GM21825 (cell line): Measurements from ENCODE around the gene PLIN3.
"Not testable (repeated sequence)": the region's sequence is repeated elsewhere in the genome, so short reads cannot be mapped to it uniquely, and the experiment has no call there.

Experiments used
- ATAC-seq: cut with Tn5 transposase; IDR thresholded peaks from one replicate; pipeline ENCODE4 v1.9.1; 2021; ENCODE audit warnings: mild to moderate bottlenecking, moderate library complexity; ENCODE audit not compliant: unreplicated experiment

The PLIN3 gene

DNA sequence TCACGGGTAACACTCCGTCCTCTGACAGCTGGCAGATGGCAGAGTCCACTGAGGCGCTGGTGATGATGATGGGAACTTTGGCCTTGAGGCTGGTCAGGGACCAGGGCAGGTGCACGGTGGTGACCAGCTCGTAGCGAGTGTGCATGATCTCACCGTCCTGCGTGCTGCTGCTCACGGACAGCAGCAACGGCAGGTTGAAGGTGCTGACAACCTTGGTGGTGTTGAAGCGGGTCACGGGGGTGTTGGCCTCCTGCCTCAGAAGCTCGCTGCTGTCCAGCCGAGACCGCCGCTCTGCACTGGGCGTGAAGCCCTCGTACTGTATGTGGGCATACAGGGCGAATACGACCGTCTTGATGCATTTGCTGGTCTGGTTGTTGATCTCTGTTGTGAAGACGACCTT is 23.6 kb upstream of the PLIN3 start:
- ATAC-seq = no peak

DNA sequence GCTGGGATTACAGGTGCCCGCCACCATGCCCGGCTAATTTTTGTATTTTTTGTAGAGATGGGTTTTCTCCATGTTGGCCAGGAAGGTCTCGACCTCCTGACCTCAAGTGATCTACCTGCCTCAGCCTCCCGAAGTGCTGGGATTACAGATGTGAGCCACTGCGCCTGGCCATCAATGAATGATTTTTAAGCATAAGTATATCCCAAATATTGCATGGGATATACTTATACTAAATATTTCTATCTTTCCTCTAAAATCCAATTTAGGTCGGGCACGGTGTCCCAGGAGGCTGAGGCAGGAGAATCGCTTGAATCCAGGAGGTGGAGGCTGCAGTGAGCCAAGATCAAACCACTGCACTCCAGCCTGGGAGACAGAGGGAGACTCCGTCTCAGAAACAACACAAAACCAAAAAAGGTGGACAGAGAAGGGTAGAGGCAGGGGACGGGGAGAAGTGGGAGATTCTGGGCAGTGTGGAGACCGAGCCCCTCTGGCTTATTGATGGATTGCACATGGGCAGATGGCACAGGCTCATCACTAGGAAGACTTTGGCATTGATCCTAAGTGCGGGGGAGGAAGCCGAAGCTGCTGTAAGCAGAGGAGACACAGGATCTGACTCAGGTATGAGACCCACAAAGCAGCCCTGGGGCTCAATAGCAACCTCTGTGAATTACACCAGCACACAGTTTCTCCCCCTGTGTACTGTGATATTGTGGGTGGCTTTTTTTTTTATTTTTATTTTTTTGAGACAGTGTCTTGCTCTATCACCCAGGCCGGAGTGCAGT is 21.8 kb upstream of the PLIN3 start:
- ATAC-seq = no peak

DNA sequence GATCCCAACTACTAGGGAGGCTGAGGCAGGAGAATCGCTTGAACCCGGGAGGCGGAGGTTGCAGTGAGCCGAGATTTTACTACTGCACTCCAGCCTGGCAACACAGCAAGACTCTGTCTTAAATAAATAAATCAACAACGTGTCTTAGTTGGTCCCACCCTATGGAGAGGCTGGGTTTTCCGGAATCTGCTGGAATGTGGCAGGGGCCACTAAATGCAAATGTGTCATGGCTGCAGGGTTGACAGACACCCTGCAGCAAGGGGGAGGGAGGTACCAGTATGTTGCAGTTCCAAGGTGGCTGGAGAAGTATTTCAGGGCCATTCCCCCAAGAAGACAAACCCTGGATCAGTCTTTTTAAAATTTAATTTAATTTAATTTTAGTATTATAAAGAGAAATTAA is 20.3 kb upstream of the PLIN3 start:
- ATAC-seq = not testable (repeated sequence)

DNA sequence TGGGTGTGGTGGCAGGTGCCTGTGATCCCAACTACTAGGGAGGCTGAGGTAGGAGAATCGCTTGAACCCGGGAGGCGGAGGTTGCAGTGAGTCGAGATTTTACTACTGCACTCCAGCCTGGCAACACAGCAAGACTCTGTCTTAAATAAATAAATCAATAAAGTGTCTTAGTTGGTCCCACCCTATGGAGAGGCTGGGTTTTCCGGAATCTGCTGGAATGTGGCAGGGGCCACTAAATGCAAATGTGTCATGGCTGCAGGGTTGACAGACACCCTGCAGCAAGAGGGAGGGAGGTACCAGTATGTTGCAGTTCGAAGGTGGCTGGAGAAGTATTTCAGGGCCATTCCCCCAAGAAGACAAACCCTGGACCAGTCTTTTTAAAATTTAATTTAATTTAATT is 17.5 kb upstream of the PLIN3 start:
- not testable (repeated sequence) for ATAC-seq

DNA sequence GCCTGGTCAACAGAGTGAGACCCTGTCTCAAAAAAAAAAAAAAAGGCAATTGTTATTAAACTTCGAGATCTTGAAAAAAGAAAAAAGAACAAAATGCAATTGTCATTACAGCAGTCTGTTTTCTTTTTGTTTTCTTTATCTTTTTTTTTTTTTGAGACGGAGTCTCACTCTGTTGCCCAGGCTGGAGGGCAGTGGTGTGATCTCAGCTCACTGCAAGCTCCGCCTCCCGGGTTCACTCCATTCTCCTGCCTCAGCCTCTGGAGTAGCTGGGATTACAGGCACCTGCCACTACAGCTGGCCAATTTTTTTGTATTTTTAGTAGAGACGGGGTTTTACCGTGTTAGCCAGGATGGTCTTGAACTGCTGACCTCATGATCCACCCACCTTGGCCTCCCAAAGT is 15.4 kb upstream of the PLIN3 start:
- not testable (repeated sequence) for ATAC-seq

DNA sequence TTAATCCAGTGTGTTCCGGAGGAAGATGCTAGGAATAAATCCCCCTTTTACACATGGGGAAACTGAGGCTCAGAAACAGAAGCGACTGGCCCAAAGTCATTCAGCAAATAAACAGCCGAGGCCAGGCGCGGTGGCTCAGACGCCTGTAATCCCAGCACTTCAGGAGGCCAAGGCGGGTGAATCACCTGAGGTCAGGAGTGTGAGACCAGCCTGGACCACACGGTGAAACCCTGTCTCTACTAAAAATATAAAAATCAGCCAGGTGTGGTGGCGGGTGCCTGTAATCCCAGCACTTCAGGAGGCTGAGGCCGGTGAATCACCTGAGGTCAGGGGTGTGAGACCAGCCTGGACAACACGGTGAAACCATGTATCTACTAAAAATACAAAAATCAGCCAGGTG is 11.6 kb upstream of the PLIN3 start:
- no peak for ATAC-seq

DNA sequence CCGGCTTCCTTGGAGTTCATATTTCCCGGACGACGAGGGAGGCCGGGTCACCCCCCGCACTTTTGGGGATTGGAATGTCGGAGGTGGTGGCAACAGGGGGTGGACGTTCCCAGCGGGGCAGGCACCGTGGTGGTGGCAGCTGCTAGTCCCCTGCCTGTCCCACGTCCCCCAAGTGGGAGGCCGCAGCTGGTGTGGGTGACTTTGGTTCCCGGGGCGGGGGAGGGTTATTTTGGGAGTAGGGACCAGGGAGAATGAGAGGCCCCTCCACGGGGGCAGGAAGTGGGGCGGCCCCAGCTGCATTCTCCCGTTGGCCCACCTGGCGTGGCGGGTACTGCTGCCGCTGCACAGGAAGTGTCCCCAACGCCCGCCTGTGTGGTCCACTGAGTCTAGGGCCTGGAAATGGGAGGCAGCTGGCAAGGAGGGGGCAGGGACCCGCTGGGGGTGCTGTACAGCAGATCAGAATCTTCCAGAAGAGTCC is 11.1 kb upstream of the PLIN3 start:
- no peak for ATAC-seq

DNA sequence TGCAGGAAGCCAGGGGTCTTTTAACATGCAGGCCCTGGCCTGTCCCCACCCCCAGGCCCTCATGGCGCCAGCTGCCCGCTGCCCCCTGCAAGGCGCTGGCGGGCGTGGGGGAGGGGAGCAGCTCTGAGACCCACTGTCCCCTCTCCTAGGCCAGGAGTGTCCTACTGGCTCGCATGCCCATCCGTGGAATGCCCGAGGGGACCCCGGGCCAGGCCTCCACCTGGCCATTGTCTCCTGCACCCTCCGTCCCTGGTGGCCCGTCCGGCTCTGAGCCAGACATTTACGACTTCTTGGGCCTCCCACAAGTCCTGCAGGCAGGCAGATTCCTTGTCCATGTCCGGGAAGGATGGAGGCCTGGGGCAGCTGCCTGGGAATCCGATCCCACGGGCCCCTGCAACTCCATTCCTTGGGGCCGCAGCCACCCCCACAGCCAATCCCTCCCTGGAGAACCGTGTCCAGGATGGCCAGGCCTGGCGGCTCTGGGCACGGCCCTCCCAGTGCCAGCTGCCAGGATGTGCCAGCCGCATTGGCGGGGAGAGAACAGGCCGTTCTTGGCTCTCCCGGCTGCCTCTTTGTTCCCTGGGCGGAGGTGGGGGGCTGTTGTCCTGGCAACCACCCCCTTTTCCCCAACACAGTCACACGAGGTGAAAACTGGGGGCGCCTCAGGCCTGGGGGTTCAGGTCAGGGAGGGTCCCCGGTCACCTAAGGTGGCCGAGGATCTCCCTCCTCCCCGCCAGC is 10.5 kb upstream of the PLIN3 start:
- ATAC-seq = no peak

DNA sequence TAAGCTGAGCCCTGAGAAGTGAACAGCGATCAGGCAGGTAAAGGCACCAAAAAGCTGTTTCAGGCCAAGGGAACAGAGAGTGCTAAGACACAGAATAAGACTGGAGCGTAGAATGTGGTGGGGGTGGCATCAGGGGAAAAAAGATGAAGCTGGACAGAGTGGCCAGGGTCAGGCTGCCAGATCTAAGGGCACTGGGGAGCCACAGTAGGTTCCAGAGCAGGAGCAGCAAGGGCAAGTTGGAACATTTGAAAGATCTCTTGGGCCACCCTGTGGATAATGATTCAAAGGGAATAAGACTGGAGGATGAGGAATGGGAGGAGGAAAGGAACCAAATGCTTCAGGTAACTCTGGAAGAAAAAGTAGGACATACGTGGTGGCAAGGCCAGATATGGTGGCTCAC is 6.5 kb upstream of the PLIN3 start:
- no peak for ATAC-seq

DNA sequence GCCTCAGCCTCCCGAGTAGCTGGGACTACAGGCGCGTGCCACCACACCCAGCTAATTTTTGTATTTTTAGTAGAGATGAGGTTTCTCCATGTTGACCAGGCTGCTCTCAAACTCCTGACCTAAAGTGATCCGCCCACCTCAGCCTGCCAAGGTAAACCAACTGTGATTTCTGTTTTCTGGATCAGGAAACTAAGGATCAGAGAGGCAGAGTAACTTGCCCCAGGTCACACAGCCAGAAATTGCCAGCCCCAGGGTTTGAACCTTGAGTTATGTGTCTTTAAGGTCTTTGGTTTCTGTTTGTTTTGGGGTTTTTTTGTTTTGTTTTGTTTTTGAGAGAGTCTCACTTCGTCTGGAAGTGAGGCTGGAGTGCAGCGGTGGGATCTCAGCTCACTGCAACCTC is 4.2 kb upstream of the PLIN3 start:
- ATAC-seq = no peak

DNA sequence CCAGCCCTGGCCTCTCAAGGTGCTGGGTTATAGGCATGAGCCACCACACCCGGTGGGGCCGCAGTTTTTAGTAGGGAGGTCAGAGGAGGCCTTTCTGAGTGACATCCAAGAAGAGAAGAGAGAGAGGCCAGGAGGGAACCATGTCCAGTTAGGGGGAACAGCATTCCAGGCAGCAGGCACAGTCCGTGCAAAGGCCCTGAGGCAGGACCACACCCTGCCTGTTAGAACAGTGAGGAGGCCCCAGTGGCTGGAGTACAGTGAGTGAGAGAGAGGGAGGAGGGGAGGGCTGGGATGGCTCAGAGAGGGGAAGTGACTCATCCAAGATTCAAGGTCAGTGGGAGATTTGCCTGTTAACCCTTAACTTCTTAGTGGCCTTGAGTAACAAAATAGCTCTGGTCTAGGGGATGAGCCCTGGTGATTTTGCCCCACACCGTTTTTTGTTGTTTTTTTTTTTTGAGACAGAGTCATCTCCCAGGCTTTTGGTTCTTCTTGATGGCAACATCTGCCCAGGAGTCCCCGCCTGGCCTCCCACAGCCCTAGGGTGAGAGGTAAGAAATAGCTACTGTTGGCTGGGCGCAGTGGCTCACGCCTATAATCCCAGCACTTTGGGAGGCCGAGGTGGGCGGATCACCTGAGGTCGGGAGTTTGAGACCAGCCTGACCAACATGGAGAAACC is 2.7 kb upstream of the PLIN3 start:
- no peak for ATAC-seq

DNA sequence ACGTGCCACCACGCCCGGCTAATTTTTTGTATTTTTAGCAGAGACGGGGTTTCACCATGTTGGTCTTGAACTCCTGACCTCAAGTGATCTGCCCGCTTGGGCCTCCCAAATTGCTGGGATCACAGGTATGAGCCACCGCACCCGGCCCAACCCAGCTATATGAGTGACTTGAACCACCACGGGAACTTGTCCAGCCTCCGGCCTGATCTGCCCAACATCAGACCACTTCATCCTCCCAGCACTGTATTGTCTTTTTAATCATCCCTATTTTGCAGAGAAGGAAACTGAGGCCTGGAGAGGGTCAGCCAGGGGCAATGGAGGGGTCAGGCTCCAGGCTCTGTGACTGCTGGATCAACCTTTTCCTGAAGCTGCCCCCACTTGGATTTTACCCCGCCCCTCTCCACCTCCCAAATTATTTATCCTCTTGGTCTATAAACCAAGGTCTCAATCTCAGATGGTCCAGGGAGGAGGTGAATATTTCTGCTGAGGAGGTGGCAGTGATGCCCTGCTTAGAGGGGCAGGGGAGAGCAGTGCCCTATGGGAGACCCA is 893 bp upstream of the PLIN3 start:
- ATAC-seq = no peak

DNA sequence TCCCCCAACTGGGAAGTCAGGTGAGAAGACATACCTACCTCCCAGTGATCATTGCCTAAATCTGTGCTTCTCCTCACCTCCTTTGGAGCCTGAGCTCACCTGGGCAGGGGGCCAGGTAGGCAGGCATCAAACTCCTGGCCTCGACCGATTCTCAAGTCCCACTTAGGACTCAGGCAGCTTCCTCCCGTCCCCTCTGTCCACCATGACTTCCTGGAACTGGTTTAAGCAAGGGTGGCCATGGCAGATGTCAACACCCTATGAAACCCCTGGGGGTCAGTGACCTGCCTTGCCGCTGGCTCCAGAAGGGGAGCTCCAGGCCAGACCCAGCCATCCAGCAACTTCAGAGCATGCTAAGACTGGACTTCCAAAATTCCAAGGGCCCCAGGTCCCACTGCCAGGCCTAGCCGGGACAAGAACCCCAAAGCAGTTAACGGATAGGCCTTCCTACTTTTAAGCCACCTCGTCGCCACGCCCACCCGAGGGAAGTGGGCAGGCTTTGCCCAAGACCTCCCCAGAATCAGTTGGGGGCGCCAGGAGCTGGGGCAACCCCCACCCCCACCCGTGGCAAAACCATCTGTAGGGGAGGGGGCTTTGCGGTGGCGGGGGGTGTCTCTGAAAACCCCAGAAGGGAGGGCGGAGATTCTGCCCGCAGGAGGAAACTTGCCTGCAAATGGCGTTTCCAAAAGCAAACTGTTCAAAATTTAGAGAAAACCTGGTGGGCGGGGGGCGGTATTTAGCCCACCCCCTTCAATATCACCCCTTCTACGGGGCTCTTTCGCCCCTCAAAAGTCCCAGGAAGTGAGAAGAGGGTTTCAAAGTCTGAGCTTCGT is 657 bp downstream of the PLIN3 start:
- no peak for ATAC-seq

DNA sequence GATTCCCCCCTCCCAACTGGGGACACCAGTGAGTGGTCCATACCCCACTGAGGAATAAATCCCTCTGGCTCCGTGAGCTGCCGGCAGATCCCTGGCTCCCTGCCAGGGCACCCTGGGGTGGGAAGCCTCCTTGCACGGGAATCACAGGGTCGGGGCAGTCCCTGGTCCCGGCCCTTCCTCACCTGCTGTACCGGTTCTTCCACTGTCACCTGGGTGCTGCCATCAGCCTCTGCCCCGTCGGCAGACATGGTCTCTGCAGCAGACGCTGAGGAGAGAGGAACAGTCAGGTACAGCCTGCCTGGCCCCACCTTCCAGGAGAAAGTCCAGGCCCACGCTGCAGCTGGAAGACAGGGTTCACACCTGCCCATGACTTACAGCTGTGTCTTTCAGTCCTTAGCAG is 6.3 kb downstream of the PLIN3 start:
- ATAC-seq = no peak

DNA sequence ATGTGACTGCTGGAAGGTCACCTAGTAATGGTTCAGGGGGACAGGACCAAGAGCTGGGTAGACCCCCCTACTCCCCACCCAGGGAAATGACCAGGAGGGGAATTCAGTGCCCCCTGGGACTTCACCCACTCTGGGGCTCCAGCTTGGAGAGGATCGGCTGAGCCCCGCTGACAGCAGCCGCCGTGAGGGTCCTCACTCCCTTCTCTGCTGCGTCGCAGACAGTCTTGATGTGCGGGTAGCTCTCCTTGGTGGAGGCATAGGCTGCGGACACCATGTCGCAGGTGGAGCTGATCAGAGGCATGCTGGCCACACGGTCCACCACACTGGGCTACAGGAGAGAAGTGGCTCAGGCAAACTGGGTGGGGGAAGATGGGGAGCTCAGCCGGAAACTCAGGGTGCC is 7.8 kb downstream of the PLIN3 start:
- ATAC-seq = no peak

DNA sequence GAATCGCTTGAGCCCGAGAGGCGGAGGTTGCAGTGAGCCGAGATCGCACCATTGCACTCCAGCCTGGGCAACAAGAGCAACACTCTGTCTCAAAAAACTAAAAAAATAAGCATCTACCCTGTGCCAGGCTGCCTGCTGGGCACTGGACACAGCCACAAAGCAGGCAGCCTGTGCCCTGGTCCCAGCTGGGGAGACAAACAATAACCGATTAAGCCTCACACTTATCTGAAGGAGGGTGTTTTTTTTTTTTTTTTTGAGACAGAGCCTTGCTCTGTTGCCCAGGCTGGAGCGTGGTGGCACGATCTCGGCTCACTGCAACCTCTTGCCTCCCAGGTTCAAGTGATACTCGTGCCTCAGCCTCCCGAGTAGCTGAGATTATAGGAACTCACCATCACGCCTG is 11.0 kb downstream of the PLIN3 start:
- ATAC-seq = not testable (repeated sequence)

DNA sequence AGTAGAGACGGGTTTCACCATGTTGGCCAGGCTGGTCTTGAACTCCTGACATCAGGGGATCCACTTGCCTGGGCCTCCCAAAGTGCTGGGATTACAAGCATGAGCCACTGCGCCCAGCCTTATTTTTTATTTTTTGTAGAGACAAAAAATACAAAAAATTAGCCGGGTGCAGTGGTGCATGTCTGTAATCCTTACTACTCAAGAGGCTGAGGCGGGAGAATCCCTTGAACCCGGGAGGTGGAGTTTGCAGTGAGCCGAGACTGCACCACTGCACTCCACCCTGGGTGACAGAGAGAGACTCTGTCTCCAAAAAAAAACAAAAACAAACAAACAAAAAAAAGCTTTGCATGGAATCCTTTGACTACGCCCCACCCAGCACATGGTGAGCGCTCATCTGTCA is 14.0 kb downstream of the PLIN3 start:
- not testable (repeated sequence) for ATAC-seq

DNA sequence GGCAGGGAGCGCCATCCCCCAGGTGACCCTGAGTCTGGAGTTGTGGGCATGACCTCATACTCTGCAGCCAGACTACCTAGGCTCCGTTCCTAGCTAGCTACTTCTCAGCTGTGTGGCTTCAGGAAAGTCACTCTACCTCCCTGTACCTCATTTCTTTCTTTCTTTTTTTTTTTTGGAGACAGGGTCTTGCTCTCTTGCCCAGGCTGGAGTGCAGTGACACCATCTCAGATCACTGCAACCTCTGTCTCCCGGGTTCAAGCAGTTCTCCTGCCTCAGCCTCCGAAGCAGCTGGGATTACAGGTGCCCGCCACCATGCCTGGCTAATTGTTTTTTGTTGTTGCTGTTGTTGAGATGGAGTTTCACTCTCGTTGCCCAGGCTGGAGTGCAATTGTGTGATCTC is 15.0 kb downstream of the PLIN3 start:
- no peak for ATAC-seq

DNA sequence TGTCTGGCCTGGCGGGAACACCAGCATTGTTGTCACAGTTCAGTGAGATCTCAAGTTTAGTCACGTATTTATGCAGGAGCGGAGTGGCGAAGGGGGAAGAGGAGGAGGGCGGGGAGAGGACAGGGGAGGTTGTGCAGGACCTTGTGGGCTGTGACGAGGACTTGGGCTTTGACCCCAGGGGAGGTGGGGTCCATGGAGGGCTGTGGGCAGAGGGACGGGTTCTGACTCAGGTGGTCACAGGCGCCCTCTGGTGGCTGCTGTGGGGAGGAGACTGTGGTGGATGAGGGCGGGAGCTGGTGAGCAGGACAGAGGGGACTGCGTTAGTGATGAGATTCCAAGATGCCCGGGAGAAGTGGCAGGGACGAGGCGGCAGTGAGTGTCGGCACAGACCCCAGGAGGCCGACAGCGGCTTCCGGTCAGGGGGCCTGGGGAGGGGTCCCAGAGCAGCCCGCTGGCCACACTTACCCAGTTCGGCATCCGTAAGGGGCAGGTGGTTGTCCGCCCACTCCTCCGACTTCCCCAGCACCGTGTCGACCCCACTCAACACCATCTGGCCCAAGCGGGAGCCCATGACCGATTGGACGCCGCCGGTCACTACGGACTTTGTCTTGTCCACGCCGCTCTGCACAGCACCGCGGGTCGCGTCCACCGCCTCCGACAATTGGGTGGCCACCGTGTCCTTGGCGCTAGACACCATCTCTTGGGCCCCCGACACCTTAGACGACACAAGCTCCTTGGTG is 15.7 kb downstream of the PLIN3 start:
- ATAC-seq = no peak

DNA sequence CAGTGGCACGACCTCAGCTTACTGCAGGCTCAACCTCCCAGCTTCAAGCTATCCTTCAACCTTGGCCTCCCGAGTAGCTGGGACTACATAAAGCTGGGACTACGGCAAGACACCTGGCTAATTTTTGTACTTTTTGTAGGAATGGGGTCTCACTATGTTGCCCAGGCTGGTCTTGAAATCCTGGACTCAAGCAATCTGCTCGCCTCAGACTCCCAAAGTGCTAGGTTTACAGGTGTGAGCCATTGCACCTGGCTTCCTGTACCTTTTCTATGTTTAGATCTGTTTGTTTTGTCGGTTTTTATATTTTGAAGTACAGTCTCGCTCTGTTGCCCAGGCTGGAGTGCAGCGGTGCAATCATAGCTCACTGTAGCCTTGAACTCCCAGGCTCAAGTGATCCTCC is 18.4 kb downstream of the PLIN3 start:
- no peak for ATAC-seq
